ENCODE results near the gene GPR151.

DNA sequence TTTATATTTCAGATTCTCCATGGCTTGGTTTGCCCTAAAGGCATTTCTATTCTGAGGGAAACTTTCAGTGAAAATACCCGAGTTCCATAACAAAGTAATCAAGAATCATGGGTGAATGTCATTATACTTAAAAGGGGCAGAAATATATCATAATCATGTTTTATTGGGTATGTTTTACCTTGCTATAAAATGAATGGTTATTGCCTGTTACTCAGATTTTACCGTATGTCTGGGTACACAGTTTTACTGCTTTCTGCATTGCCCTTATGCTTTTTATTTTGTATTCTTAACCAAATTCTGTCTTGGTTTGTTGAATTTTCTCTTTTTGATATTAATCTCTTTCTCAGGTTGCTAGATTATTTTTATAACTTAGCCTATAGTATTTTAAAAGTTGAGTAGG is 2.5 kb downstream of the GPR151 start:
- TF ChIP-seq CTCF (IDR thresholded peaks at IDR 0.05; ENCODE audit: low read depth, low read length) (no peak), EZH2phosphoT487 (IDR thresholded peaks at IDR 0.05; ENCODE audit: low read depth) (no peak)
